Nephron progenitor cell (in vitro differentiated cells): ENCODE results near the gene KIF26B.

ENCODE experiments used
- DNase-seq: peaks from one replicate; pipeline ENCODE4 v3.0.0; 2021
- H3K27ac Mint-ChIP-seq: 2 replicates; pipeline ENCODE4 v1.8.0; 2021; ENCODE audit warnings: mild to moderate bottlenecking, moderate library complexity, mixed read lengths
- H3K27me3 Mint-ChIP-seq: 2 replicates; pipeline ENCODE4 v1.8.0; 2021; ENCODE audit warnings: mild to moderate bottlenecking, low read depth, mixed read lengths; ENCODE audit not compliant: poor library complexity
- H3K36me3 Mint-ChIP-seq: 2 replicates; pipeline ENCODE4 v1.8.0; 2021; ENCODE audit warnings: low read depth, mixed read lengths
- H3K4me1 Mint-ChIP-seq: 2 replicates; pipeline ENCODE4 v1.8.0; 2021; ENCODE audit warnings: mixed read lengths
- H3K4me3 Mint-ChIP-seq: 2 replicates; pipeline ENCODE4 v1.8.0; 2021; ENCODE audit warnings: mild to moderate bottlenecking, moderate library complexity, mixed read lengths
- H3K9me3 Mint-ChIP-seq: 2 replicates; pipeline ENCODE4 v1.8.0; 2021; ENCODE audit warnings: mild to moderate bottlenecking, moderate library complexity, mixed read lengths
- CTCF ChIP-seq: fragments of 200-600 bp; sonication (generic); IDR thresholded peaks from 2 replicates; pipeline ENCODE4 v1.5.0; 2021; ENCODE audit warnings: antibody characterized with exemption

Gene KIF26B

GRCh38 chr1:245108909-245109308, 45.9 kb upstream of the KIF26B start:
- Mint-ChIP-seq H3K9me3 (peaks cover 14% of the 10 kb centered on the region), H3K4me3 (no peak overlapping the region), H3K27me3 (peaks cover 8% of the 10 kb centered on the region), H3K27ac (peak overlapping the region; percentile 1), H3K36me3 (peaks cover 15% of the 10 kb centered on the region), H3K4me1 (peaks cover 47% of the 10 kb centered on the region)
- no peak for DNase-seq
- no peak for TF ChIP-seq CTCF

GRCh38 chr1:245110406-245110805, 44.4 kb upstream of the KIF26B start:
- peaks cover 8% of the 10 kb centered on the region for H3K27me3 Mint-ChIP-seq
- no peaks in the 10 kb centered on the region for H3K9me3 Mint-ChIP-seq

GRCh38 chr1:245111073-245111472, 43.7 kb upstream of the KIF26B start:
- Mint-ChIP-seq H3K4me1 (peaks cover 47% of the 10 kb centered on the region), H3K27me3 (peaks cover 8% of the 10 kb centered on the region), H3K9me3 (no peaks in the 10 kb centered on the region), H3K4me3 (no peak overlapping the region), H3K36me3 (peaks cover 9% of the 10 kb centered on the region), H3K27ac (no peak overlapping the region)
- TF ChIP-seq CTCF: no peak
- DNase-seq: no peak

More at GRCh38 chr1:245110406-245110805, 44.4 kb upstream of the KIF26B start:
- DNase-seq: no peak
- Mint-ChIP-seq H3K27ac (peak overlapping the region; percentile 89), H3K36me3 (peaks cover 7% of the 10 kb centered on the region), H3K4me3 (no peak overlapping the region), H3K4me1 (peaks cover 47% of the 10 kb centered on the region)
- no peak for TF ChIP-seq CTCF

GRCh38 chr1:245113649-245114048, 41.1 kb upstream of the KIF26B start:
- DNase-seq: no peak
- TF ChIP-seq CTCF: no peak
- Mint-ChIP-seq H3K4me3 (no peak overlapping the region), H3K27me3 (peaks cover 8% of the 10 kb centered on the region), H3K27ac (no peak overlapping the region), H3K4me1 (peaks cover 32% of the 10 kb centered on the region), H3K36me3 (peaks cover 4% of the 10 kb centered on the region), H3K9me3 (no peaks in the 10 kb centered on the region)

GRCh38 chr1:245116131-245116530, 38.7 kb upstream of the KIF26B start:
- Mint-ChIP-seq H3K27me3 (no peaks in the 10 kb centered on the region), H3K9me3 (no peaks in the 10 kb centered on the region), H3K36me3 (peaks cover 4% of the 10 kb centered on the region), H3K27ac (peak overlapping the region; percentile 30), H3K4me1 (peaks cover 8% of the 10 kb centered on the region), H3K4me3 (no peak overlapping the region)
- TF ChIP-seq CTCF: no peak
- no peak for DNase-seq

- DNase-seq: no peak
- no peak for TF ChIP-seq CTCF
- H3K9me3 Mint-ChIP-seq: no peaks in the 10 kb centered on the region
Measured at GRCh38 chr1:245116751-245117150, 38.0 kb upstream of the KIF26B start.

More at GRCh38 chr1:245116751-245117150, 38.0 kb upstream of the KIF26B start:
- Mint-ChIP-seq H3K27ac (peak overlapping the region; percentile 30), H3K4me1 (peaks cover 4% of the 10 kb centered on the region), H3K27me3 (no peaks in the 10 kb centered on the region), H3K36me3 (peaks cover 4% of the 10 kb centered on the region), H3K4me3 (no peak overlapping the region)
